Embryonic facial prominence (tissue), 1 donor: ENCODE results near the gene MYL5.
"Not testable (repeated sequence)": the region's sequence is repeated elsewhere in the genome, so short reads cannot be mapped to it uniquely, and the experiment has no call there.

Experiments
- DNase-seq: peaks from one replicate; pipeline ENCODE4 v3.0.0-alpha.2; 2016; ENCODE audit errors: extremely low spot score

The MYL5 gene

DNA sequence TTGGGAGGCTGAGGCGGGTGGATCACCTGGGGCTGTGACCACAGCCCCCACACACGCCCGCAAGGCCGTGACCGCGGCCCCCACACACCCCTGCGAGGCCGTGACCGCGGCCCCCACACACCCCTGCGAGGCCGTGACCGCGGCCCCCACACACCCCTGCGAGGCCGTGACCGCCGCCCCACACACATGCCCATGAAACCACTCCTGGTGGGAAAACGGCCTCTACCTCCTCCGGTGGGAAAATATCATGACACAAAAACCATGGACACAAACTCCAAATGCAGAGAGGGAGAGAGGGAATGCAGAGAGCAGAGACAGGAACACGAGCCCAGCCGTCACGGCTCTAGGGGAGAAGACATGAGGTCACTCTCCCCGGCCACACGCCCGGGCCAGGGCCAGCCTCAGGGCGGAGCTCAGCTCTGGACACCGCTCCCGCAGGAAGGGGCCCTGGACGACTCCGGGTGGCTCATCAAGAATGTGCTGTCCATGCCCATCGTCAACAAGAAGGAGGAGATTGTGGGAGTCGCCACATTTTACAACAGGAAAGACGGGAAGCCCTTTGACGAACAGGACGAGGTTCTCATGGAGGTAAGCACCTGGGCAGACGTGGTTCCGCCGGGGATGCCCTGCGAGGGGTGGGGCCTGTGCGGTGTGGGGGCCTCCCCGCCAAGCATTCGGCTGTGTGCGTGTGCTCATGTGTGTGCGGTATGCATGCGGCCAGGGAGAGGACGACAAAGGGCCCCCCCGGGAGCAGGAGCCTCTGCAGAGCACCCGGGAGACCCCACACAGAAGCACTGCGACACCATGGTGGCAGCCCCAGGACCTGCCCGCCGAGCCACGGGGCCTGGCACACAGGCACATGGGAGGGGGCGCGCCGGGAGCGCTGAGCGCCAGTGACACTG, 17.7 kb upstream of the MYL5 start:
- DNase-seq, result no peak

DNA sequence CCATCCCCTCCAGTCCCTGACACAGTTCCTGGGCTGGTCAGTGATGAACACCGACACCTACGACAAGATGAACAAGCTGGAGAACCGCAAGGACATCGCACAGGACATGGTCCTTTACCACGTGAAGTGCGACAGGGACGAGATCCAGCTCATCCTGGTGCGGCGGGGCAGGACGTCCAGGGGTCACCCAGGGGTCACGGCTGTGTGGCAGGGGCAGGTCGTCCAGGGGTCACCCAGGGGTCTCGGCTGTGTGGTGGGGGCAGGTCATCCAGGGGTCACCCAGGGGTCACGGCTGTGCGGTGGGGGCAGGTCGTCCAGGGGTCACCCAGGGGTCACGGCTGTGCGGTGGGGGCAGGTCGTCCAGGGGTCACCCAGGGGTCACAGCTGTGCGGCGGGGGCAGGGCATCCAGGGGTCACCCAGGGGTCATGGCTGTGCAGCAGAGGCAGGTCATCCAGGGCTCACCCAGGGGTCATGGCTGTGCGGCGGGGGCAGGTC, 17.0 kb upstream of the MYL5 start:
- DNase-seq, result no peak

DNA sequence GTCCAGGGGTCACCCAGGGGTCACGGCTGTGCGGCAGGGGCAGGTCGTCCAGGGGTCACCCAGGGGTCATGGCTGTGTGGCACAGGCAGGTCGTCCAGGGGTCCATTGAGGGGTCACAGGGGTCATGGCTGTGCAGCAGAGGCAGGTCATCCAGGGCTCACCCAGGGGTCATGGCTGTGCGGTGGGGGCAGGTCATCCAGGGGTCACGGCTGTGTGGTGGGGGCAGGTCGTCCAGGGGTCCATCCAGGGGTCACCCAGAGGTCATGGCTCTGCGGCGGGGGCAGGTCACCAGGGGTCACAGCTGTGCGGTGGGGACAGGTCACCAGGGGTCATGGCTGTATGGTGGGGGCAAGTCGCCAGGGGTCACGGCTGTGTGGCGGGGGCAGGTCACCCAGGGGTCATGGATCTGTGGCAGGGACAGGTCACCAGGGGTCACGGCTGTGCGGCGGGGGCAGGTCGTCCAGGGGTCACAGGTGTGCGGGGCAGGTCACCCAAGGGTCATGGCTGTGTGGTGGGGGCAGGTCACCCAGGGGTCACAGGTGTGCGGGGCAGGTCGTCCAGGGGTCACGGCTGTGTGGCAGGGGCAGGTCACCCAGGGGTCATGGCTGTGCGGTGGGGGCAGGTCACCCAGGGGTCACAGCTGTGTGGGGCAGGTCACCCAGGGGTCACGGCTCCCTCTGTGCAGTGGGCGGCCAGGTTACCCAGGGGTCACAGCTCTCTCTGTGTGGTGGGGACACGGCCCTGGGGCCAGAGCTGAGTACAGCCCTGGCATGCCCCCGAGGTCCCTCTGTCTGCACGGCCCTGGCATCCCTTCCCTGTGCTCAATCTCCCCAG, 16.3 kb upstream of the MYL5 start:
- no peak for DNase-seq

DNA sequence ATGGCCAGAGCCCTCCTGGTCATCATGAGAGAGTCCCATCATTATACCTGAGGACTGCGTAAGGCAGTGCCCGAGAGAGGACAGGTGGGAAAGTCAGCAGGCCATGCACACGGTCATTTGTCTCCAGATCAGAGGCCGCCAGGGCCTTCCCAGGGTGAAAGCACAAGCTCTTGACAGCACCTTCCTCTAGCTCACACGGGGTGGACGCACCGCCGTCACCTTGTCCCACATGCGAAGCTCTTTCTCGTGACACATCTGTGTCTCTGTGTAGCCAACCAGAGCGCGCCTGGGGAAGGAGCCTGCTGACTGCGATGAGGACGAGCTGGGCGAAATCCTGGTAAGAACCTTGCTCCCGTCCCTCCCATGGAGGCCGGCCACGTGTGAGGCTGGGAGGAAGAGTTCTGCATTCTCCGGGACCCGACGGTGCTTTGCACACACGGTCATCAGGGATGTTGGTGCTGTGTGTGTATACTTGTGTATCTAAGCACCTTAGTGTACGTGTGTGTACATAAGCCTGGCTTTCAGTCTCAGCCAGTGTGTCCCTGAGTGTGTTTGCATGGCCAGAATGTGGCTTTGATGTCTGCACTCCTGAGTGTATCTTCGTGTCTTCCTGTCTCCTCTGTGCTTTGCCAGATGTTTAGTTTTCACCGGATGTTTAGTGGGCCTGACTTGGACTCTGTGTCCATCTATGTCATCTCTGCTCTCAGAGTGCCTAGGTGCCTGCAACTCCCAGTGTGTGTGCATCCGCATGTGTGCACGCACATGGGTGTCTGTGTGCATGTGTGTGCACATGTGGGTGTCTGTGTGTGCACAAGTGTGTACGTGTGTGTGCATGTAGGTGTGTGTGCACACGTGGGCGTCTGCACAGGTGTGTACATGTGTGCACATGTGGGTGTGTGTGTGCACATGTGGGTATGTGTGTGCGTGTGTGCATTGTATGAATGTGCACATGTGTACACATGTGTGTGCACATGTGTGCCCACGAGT, 15.4 kb upstream of the MYL5 start:
- DNase-seq, result no peak

DNA sequence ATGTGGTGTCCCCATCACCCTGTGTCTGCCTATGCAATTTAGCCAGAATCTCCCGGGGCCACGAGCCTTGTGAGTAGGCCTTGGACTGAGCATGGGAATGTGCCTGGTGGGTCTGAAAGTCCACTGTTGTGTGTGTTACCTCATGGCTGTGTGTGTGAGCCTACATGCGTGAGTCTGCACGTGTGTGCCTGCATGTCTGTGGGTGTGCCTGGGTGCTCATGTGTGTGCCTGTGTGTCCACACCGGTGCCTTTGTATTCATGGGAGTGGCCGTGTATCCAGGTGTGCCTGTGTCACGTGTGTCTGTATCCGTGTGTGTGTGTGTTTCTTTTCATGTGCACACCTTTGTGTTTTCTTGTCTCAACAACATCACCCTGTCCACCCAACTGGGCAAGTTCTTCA, 14.5 kb upstream of the MYL5 start:
- no peak for DNase-seq

DNA sequence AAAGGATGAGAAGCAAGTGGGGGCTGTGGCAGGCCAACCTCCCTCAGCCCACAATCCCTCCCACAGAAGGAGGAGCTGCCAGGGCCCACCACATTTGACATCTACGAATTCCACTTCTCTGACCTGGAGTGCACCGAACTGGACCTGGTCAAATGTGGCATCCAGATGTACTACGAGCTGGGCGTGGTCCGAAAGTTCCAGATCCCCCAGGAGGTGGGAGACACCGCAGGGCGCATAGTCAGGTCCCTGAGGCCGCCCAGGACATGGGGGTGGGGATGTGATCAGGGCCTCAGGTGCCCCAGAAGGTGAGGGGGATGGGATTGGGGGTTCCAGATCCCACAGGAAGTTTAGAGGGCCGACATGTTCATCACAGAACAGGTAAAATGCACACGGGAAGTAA, 13.9 kb upstream of the MYL5 start:
- DNase-seq, result no peak

DNA sequence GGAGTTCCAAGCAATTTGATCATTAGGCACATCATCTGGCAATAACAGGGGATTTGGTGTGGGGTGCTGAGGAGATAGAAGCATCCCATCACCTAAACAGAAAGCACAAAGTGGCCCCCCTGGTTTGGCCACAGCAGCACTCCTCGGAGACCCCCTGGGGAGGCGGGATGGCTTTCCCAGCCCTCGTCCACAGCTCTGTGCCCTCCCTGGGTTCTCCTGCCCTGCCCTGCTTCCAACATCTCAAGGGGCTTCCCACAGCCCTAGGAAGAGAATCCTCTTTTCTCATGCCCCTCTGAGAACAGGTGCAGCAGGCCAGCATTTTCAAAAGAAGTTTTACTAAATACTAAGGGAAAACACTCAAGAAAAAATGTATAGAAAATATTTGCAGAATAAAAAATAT, 13.1 kb upstream of the MYL5 start:
- no peak for DNase-seq

DNA sequence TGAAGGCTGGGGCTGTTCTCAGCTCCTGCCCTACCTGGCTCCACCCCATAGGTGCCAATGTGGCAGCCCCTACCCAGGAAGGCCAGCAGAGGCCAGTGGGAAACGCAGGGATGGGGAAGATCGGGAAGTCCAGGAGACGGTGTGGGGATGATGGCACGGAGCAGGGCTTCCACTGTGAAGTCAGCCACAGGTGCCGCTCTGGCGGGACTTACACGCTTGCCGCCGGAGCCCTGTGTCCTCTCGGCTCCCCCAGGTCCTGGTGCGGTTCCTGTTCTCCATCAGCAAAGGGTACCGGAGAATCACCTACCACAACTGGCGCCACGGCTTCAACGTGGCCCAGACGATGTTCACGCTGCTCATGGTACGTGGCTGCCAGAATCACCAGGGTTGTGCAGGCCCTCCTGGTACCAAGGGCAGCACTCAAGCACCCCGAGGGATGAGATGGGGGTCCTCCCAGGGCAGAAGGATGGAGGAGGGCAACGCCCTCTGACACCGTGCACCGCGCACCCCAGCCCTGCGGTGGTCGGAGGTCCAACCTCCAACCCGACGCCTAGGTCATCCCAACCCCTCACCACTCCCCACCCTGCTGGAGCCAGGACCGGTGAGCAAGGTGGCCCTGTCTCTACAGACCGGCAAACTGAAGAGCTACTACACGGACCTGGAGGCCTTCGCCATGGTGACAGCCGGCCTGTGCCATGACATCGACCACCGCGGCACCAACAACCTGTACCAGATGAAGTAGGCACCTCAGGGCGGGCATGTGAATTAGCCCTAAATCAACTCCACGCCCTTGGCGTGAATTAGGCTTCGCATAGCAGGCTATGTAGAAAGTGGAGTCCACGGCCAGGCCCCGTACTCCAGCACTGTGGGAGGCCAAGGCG, 12.2 kb upstream of the MYL5 start:
- DNase-seq, result no peak

DNA sequence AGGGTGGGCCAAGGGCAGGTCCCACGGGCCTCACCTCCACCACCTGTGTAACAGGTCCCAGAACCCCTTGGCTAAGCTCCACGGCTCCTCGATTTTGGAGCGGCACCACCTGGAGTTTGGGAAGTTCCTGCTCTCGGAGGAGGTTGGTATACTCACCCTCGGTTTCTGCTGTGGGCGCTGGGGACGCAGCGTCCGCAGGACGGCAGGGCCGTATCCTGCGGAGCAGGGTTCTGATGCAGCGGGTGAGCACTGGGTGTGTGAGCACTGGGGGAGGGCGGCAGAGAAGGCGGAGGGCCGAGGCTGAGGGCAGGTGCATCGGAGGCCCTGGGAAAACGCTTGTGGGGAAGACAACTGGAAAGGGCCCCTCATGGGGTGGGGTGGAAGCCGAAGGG, 11.3 kb upstream of the MYL5 start:
- no peak for DNase-seq

DNA sequence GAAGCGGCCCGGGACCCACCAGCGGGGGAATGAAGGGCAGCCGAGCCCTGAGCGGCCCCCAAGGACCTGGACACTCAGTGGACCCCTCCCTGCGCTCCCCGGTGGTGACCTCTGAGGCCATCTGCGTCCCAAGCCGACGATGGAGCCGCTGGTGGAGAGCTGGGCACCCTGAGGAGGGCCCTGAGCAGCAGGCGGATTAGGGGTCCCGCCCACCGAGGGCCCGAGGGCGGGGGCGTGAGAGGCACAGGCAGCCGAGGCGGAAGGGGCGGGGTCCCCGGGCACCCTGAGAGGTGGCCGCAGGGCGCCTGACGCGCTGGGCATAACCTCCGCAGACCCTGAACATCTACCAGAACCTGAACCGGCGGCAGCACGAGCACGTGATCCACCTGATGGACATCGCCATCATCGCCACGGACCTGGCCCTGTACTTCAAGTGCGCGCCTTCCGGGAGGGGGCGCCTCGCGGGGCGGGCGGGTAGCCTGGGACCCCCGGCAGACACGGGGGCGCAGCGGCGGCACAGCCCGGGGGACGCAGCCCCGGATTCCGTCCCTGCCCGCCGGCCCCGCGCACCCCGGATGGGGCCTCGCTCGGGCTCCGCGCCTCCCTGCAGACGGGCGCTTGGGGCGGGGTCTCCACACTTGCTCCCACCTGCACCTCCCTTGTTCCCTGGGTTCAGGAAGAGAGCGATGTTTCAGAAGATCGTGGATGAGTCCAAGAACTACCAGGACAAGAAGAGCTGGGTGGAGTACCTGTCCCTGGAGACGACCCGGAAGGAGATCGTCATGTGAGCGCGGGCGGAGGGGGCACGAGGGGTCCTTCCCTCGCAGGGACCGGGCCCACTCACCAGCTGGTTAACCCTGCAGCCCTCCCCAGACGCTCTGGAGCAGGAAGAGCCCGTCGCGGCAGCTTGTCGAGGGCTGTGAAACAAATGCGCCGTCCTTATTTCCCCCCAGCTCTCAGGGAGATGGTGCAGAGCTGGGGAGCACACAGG, 10.6 kb upstream of the MYL5 start:
- no peak for DNase-seq

DNA sequence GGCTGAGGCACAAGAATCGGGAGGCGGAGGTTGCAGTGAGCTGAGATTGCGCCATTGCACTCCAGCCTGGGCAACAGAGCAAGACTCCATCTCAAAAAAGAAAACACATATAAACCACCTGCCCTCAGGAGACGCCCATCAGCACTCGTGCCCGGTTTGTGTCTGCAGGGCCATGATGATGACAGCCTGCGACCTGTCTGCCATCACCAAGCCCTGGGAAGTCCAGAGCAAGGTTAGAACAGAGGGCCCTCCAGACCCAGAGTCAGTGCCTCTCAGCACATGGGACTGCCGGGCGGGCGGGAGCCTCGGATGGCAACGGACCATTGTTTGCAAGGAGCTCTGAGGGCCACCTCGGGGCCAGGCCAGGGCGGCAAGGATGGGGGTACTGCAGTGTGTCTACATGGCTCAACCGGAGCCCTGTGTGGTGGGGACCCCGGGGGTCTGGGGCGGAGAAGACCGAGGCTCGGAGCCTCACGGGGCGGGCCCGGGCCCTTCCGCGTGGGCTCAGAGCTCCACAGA, 9.6 kb upstream of the MYL5 start:
- DNase-seq, result no peak

DNA sequence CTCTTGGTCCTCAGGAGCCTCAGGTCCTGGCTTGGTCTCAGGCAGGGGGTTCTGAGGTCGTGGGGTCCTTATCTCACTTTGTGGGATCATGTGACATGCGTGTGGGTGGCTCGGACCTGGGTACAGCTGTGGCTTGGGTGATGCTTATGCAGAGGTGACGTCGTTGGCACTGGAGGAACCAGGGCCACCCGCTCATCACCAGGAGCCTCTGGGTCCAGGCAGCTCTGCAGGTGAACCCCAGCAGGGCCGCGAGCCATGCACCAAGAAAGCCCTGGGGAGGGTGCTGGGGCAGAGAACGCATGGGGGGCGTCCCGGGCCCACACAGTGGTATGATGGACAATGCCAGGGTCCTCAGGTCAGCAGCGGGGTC, 9.0 kb upstream of the MYL5 start:
- no peak for DNase-seq

DNA sequence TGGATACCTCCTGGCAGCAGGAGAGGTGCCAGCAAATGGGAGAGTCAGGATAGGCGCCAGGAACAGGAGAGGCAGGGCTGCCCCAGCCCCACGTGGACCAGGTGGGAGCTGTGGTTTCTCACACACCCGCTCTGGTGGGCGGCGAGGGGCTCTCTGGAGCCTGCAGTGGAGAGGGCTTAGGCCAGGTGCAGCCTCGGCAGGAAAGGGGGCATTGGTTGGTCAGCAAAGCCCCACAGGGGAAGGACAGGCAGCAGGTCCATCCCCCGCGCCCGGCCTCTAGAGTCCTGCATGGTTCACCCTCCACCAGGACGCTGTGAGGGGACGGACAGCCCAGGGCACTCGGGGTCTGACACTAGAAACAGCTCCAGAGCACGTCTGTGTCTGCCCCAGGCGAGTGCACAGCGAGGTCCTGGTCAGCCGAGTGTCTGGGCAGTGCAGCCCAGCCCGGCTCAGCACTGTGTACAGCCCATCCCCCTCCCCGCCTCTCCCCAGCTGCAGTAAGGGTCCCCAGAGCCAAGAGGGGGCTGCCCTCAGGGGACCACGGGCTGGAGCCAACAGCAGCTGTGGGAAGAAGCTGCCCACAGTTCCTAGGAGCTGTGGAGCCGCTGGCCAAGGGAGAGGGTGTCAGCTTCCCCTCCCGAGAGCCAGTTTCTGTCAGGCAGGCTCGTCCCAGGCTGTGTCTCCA, 8.4 kb upstream of the MYL5 start:
- DNase-seq, result no peak

DNA sequence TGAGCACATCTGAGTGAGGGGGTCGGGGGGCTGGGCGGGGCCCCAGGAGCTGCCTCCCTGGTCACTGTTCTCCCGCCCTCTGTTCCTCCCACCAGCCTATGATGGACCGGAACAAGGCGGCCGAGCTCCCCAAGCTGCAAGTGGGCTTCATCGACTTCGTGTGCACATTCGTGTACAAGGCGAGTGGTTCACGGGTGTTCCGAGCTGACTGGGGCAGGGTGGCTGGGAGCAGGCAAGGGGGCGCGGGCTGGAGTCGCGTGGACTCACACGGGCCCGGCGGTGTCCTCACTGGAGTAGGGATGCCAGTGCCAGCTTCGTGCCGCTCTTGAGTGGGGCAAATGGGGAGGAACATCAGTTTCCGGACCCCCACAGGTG, 7.9 kb upstream of the MYL5 start:
- DNase-seq, result no peak

DNA sequence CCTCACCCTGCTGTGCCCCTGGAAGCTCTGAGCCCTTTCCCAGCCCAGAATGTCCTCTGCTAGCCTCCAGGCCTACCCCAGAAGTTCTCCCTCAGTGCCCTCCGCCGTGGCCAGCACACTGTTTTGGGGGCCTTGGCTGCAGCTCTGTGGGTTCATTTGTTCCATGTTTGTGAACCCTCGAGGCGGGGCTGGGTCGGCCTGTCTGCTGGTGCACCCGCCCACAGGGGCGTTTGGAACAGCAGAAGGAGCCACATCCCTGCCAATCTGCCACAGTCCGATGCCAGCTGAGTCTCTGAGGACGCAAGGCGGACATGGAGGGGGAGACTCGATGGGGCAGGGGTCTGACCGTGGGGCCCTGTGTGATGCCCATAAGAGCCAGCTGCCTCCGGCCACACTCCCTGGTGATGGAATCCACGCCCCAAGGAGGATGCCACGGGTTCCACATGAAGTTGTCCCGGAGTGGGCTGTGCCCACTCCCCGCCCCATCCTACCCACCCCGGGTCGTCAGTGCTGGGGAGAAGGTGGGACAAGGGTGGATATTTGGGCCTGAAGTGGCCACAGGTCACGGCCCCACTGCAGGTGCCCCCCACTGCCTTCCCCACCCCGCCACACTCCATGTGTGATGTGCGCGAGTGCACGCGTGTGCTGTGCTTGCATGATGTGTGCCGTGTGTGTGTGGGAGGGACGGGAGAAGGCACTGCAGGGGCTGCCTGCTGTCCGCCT, 7.4 kb upstream of the MYL5 start:
- DNase-seq, result no peak

DNA sequence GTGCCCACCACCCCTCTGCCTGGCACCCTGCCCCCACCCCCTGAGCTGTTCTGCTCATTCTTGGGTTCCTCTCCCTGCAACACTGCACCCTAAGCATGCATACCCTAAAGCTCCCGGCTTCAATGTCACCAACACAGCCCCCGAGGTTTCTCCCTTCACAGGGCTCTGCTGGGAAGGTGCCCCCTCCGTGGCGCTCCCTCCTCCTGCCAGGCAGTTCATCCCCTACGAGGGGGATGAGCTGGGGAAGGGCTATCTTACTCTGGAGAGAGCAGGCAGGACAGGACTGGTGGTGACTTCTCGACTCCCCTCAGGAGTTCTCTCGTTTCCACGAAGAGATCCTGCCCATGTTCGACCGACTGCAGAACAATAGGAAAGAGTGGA, 6.8 kb upstream of the MYL5 start:
- no peak for DNase-seq

DNA sequence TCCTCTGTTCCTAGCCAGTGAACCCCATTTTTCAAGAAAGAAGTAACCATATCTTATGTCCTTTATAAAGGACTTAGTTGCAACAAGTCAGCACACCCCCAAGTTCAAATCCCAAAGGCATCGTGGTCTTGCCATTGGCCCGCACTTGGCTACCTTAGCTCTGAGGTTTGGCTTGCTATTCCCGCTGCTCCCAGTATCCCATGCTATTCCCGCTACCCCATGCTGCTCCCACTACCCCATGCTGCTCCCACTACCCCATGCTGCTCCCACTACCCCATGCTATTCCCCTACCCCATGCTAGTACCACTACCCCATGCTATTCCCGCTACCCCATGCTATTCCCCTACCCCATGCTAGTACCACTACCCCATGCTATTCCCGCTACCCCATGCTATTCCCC, 6.1 kb upstream of the MYL5 start:
- not testable (repeated sequence) for DNase-seq
